HG03354 (cell line): ENCODE results near the gene TAS2R1.

Experiments used
- ATAC-seq: cut with Tn5 transposase; IDR thresholded peaks from one replicate; pipeline ENCODE4 v1.9.1; 2021; ENCODE audit warnings: mild to moderate bottlenecking; ENCODE audit not compliant: unreplicated experiment, poor library complexity, severe bottlenecking

The TAS2R1 gene

DNA sequence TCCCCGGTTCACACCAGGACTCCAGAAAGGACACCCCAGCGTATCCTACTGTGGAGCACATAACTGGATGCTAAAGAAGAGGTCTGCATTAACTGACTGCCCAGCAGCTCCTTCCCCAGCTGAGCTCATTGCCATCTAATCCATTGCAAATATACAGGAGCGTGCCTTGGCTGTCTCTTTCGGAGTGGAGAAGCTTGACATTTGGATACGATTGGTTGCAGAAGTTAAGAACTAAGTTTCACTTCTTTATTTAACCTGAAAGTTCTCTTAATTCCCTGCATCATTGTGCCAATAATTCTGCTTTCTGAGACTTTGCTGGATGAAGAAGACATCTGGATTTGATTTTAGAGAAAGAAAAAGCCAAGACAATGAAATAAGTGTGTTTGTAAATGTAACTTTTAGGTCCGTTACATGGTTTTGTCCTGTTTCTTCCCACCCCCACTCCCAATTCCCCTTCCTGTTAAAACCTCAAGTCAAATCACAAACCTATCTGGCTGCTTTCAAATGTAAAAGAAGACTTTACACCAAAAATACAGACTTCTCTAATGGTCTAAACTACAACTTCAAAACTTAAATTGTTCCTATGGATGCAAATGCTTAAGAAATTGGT lies 33.9 kb downstream of the TAS2R1 start:
- no peak for ATAC-seq

GRCh38 chr5:9594913-9595312 lies 35.2 kb downstream of the TAS2R1 start:
- no peak for ATAC-seq

DNA sequence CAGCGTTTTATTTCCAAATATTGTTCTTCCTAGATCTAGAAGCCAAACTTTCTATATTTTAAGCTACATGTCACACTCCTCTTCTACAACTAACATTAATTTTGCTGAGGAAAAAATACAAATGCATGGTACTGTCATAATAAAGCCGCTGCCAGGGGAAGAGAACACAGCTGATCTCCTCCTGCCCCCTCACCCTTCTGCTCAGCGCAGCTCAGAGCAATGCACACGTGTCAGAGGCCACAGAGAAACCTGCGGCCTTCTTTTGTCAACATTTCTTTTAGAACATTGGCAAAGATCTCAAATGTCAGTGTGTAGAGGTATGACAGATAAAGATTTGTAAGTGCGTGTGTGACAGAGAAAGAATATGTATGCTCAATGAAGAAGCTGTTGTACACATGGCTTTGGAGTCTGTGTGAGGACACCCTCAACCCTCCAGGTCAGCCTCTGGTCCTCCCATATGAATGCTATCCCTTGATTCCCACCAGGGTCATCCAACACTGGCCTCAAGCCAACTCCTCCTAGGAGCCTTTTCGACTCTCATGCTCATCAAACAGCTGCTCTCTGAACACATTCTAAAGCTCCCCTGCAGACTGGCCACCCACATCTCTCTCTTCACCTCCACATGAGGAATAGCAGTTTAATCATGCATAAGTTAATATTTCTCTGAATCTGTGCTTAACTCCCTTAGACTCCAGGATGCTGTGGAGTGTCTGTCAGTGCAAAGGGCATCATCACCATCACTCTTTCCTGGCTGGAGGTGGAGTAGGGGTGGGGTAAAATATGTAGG lies 40.9 kb downstream of the TAS2R1 start:
- no peak for ATAC-seq

DNA sequence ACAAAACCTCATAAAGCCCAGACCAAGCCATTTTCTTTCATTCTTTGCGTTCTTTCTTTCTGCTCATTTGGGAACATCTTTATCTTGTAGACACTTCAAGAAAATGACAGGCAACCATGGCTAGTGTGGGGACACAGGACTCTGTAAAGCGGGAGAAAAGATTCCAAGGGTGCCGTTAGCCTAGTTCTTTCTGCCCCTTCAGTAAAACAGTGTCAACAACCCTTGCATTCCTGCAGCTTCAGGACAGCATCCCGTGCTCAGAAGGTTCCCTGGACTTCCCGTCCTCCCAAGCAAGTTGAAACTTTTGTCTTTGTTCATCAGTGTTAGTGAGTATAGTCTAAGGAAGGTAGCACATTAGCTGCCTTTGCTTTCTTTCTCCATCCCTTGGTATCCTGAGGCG lies 41.9 kb downstream of the TAS2R1 start:
- ATAC-seq, result no peak

DNA sequence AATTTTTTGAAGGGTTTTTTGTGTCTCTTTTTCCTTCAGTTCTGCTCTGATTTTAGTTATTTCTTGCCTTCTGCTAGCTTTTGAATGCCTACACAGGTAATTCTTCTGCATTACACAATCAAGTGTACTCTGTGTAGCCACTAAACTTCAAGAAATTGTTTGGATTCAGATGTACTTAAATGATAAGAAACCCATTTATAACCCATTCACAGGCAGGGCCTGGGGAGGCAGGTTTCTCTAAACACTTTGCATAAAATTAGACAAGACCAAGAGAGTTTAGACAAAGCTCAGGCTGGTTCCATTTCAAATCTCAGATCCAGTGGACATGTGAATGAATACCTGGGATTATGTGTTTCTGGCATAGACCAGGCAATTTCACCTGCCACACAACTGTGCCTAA lies 43.0 kb downstream of the TAS2R1 start:
- ATAC-seq, result no peak

- ATAC-seq, result no peak
Observed at GRCh38 chr5:9582406-9582805, 47.7 kb downstream of the TAS2R1 start.
